ENCODE measurements around the gene E2F3.
"Not testable (repeated sequence)": the region's sequence is repeated elsewhere in the genome, so short reads cannot be mapped to it uniquely, and the experiment has no call there.

E2F3 gene

DNA sequence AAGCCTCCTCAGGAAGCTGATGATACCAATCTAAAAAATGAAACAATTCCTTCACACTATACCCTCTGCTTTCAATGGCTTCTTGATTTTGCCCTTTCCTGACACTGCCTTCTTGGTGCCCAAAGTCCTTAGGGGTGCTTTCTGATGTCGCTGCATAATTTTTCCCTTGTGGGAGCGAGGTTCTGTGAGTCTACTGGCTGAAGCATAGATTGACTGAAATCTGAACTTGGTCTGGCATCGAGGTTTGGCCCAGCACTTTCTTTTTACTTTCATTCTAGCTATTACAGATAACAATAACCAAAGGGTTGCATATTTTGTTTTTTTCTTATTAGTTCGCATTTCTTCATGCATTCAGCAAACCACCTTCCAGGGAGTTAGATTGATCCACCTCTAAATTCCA is 65.8 kb downstream of the E2F3 start:
- no peak for DNase-seq (ENCODE audit: low read depth)

DNA sequence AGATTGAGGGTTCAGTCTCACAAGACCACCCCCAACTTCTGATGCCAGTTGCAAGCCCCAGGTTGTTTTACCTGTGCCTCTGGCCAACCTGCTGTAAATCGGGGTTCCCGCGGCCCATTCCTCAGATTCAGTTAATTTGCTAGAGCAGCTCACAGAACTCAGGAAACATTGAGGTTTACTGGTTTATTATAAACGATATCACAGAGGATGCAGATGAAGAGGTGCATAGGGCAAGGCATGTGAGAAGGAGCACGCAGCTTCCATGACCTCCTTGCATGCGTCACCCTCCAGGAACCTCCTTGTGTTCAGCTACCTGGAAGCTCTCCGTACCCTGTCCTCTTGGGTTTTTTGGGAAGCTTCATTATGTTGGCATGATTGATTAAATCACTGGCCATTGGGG is 66.5 kb downstream of the E2F3 start:
- no peak for DNase-seq (ENCODE audit: low read depth)

DNA sequence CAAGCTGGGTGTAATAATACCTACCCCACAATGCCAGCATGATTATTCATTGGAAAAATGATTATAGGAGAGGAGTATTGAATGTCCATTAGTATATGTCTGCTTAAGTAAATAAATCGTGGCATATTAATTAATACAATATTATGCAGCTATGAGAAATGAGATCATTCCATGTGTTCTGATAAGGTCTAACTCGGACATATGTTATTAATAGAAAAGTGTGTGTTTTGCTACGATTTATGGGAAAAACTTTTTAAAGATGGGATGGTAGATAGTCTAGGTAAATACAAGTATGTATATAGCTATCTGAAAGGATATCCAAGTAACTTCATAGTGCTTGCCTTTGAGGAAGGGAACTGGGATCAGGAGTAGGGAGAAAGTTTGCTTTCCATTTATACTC is 71.1 kb downstream of the E2F3 start:
- no peak for DNase-seq (ENCODE audit: low read depth)

DNA sequence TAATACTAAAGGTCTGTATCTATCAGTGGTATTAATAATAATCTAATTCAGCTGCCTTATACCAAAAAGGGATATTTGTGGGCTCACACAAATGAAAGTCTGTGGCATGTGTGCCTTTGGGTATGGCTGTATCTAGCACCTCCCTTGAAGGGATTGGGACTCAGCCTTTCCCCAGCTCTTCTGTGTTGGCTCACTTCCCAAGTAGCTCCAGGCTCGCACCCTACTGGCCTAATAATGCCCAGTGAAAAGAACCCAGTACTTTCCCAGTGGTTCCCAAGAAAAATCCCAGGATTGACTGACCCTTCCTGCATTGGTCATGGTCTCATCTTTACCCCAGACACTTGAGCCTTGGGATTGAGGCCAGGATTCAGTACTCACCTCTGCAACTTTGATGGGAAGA is 71.8 kb downstream of the E2F3 start:
- DNase-seq (ENCODE audit: low read depth) = no peak

DNA sequence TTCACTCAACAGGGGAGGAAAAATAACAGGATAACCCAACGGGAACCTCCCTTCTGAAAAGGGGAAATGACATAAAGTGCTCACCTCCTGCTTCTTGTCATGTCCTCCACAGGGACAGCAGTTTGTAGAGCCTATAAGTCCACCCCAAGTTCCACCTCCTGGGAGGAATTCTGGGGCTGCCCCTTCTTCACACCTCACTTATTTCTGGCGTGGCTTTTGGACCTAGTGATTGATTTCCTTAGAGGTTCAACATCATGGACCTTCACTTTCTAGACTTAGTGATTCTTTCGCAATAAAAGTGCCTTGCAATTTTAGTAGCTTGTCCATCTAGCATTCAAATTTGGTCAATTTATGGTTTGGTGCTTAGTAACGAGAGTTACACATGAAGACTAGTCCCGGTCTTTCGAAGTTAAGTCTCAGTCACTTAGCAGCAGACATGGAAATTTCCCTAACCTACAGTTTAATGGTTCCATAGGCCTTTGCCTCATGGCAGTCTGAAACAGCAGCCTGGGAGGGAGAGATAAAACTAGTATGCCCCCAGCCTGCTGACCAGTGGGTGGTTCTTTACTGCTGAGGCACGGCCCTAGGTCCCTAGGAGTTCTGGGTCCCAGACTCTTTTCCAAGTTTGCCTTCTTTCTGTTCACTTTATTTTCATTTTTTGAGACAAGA is 73.3 kb downstream of the E2F3 start:
- no peak for DNase-seq (ENCODE audit: low read depth)

DNA sequence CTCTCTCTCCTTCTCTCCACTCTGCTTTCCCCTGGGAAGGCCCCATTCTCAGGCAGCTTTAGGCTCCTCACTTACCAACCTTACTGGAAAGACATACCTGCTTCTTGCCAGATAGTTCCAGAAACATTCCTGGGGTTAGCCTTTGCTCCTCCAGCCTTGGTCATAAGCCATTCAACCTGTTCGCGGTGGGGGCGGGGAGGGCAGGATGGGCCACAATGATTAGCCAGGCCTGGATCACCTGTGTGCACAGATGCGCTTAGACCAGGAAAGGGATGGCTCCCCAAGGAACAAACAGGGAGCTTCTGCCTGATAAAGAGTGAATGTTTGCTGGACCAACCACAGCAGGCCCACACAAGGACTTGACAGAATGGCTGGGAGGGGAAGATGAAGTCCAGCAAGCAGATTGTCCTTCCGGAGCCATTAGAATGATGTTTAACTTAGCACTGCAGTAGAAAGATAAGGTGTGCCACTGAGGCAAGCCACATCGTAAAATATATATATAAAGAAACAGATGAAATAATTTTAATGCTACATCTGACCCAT is 74.9 kb downstream of the E2F3 start:
- DNase-seq (ENCODE audit: low read depth) = no peak

DNA sequence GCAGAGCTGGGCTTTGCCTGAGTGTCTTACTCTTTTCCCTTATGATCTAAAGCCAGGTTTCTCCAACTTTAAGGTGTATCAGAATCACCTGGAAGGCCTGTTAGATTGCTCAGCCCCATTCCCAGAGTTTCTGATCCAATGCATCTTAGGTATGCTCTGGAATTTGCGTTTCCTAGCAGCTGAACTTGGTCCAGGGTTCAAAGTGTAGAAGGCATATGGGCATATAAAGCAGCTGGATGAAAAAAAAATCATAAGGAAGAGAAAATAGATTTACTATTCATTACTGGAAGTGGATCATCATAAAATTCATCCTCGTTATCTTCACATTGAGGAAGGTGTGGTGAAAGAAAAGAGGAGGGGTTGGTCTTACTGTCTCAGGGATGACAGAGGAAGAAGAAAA is 75.8 kb downstream of the E2F3 start:
- no peak for DNase-seq (ENCODE audit: low read depth)

DNA sequence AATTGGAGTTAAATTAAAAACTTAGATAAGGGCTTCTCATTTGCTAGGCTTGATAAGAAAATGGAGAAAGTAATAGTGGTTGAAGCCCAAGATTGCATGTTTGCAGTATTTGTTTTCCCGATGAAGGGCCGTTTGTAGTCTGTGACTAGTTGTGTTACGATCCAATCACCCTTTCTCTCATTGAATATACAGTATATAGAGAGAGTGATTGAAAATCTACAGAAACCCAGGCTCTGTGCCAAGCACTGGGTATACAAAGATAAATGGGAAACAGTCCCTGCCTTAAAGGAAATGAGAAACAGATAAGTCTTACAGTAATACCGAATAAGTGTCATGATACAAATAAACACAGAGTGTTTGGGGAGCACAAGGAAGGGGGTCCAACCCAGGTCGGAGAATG is 77.4 kb downstream of the E2F3 start:
- no peak for DNase-seq (ENCODE audit: low read depth)

DNA sequence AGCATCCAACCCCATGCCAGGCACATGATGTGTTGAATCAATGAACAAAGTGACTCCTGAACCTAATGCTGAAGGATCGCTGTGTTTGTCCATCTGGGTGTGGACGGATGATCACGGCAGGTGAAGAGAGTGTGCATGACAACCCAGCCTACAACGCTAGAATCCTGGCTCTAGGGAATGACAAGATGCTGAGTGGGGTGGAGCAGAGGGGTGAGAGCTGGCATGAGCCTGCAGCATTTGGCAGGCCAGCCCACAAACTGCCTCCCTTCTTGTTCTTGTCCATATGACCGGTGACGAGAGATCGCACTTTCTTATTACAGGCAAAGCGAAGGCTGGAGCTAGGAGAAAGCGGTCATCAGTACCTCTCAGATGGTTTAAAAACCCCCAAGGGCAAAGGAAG is 77.8 kb downstream of the E2F3 start:
- no peak for DNase-seq (ENCODE audit: low read depth)

DNA sequence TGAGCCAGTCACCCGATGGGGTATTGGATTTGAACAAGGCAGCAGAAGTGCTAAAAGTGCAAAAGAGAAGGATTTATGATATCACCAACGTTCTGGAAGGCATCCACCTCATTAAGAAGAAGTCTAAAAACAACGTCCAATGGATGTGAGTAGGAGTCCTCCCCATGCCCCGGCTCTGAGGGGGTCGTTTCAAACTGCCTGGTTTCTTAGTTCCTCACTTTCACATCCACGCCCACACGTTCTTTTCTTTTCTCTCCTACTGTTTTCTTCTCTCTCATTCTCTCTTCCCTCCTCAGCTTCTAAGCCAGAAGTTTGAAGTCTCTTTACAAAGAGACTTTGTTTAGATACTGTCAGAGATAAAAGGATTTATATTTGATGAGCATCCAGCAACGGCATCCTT is 79.6 kb downstream of the E2F3 start:
- DNase-seq (ENCODE audit: low read depth) = no peak

DNA sequence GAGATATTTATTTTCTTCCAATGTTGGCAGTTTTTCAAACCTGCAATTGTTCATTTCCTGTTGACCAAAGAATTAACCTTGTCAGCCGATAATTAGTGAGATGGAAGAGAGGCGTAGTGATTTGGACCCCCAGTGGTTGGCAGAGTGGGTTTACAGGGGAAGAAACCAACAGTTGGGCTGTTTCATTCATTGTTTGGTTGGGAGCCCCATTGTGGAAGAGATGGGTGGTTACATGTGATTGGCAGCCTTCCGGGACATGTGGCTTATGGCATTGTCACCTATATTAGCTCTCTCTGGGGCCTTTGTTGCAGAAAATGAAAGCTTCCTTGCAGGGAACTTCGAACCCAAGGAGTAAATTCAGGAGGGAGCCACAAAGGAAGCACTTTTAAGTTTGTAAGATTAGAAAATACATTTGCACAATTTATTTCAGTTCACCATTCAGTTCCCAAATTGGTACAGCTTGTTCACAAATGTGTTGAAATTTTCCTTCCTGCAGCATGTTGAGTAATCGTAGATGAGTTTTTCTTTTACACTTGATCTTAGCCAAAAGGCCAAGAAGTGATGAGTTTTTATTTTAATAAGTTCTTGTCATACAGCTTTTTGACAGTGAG is 82.3 kb downstream of the E2F3 start:
- no peak for DNase-seq (ENCODE audit: low read depth)

DNA sequence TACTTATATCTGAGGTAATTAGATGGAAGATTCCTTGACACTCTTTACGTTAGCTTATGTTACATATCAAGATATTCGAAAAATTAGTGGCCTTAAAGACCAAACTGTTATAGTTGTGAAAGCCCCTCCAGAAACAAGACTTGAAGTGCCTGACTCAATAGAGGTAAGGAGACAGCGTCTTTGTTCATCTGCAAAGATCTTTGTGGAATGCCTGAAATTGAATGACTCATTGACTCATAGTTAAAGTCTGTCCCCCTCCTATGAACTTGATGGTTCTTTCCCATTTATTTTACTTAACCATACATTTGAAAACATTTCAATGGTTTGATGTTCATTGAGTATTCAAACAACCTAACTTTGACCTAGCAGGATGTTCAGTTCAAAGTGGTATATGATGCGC is 85.0 kb downstream of the E2F3 start:
- DNase-seq (ENCODE audit: low read depth) = no peak

DNA sequence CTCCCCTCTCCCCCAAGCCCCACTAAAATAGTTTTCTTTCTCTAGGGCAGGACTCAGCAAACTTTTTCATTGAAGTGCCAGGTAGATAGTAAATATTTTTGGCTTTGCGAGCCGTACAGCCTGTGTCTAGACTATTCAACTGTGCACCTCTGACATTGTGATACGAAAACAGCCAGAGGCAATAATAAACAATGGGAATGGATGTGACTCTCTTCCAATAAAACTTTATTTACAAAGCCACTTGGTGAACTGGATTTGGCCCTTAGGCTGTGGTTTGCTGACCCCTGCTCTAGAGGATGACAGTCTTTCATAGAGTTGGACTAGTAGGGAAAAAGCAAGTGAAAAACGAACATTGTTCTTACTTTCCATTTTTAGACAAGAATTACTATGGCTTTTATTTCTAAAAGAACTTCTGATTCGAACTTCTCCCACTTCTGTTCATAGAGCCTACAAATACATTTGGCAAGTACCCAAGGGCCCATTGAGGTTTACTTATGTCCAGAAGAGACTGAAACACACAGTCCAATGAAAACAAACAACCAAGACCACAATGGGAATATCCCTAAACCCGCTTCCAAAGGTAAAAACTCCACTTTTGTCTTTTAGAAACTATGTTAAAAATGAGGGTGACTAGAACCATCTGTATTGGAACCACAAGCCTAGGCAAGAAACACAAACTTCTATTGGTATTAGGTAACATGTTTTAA is 86.1 kb downstream of the E2F3 start:
- no peak for DNase-seq (ENCODE audit: low read depth)

DNA sequence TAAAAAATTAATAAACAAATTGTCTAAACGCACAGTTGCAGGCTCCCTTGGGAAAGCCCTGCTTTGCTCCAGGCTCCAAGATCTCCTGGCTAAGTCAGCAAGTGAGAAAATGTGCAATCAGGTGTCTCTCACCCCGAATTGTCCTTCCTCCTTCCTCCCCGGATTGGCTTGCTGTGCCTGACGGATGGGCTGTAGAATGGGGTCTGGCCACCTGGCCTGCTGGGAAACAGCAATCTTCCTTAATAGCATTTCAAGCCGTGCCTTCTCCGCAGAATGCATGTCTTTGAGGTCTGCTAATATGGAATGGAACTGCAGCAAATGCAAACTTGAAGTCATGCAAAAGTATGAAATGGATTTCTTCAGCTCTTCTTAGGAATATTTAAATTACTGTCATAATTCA is 88.9 kb downstream of the E2F3 start:
- no peak for DNase-seq (ENCODE audit: low read depth)

DNA sequence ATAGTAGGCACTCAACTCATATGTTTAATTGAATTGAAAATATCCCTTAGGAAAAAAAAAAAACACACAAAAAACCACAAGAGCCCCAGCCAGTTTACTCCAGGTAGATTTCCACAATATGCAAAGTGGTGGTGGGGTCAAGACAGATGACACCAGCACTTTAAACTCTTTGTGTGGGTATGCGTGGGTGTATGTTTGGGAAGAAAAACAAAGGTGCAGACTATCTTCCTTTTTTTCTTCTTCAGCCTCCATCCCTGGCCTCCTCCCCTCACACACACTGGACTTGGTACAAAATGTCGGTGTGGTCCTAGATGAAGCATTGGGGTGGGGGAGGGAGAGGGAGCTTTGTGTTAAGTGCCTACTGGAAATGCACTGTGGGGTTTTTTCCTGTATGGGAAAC is 90.4 kb downstream of the E2F3 start:
- no peak for DNase-seq (ENCODE audit: low read depth)

DNA sequence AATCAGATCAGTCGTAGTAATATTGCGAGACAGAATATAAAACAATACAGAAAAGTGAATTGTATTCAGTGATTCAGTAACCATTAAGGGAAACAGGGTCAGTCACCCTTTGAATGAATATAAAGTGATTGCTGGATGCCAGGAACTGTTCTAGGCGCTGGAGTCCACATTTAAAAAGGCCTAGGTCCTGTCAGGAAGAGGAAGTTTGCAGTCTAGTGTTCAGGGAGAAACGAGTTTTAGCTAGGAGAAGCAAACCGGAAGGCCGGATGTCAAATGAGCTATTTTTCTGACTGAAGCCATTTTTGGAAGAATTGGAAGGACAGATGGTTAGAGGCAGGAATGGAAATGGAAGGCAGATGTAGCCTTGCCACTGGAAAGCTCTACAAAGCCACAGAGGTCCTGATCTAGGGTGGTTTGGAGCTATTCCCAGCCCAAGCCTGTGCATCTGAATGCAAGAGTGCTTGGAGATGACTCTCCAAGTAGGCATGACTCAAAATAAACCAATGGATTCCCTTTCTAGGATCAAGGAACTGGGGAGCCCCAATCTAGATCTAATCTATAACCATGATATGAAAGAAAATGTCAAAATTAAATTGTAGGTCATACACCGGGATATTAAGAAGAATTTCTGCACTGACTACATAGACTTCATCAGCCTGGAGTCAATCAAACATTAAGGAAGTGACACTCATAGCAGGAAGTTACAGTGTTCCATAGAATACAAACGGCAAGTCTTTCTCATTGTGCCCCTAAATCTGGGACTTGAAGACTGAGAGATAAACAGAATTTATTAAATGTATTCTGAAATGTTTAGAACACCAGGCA is 95.7 kb downstream of the E2F3 start:
- no peak for DNase-seq (ENCODE audit: low read depth)

DNA sequence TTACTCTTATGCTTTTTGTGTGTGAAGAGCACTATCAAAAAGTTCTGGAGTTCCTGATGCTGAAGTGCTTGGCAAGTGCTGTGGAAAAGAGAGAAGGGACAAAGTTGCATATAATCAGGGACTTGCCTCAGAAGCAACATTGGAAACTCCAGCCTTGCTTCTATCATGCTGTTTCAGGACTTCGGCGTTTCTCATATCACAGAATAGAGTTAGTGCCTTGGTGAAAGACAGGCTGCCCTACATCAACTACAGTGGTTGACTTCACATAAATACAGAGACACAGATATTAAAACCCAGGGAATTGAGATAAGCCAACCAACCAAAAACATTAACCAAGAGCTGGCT is 96.3 kb downstream of the E2F3 start:
- DNase-seq (ENCODE audit: low read depth) = no peak

DNA sequence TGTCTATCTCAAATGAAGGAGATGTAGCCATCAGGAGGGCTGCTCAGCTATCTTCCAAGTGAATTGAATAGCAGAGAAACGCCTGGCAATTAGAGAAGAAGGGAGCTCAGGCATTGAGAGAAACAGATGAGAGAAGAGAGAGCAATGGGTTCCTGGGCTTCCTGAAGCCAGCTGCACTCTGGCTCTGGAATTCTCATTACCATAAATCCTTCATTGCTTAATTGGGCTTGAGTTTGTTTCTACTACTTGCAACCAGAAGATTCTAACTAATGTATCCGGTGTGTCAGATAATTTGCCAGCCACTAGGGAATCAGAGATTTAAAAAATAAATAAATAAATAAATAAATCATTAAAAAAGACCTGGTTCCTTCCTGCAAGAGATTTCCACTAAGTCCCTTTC is 107.5 kb downstream of the E2F3 start:
- no peak for DNase-seq (ENCODE audit: low read depth)

DNA sequence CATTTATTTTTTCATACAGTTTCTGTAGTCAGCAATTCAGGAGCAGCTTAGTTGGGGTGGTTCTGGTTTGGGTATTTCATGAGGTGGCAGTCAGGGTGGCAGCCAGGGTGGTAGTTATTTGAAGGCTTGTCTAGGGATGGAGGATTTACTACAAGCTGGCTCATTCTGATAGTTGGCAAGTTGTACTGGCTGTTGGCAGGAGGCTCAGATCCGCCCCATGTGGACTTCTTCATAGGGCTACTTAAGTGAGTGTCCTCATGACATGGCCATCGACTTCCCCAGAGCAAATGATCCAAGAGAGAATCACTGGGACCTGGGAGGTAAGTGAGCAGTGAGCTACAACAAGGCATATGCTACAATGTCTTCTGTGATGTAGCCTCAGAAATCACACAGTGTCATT is 110.2 kb downstream of the E2F3 start:
- DNase-seq (ENCODE audit: low read depth) = no peak

DNA sequence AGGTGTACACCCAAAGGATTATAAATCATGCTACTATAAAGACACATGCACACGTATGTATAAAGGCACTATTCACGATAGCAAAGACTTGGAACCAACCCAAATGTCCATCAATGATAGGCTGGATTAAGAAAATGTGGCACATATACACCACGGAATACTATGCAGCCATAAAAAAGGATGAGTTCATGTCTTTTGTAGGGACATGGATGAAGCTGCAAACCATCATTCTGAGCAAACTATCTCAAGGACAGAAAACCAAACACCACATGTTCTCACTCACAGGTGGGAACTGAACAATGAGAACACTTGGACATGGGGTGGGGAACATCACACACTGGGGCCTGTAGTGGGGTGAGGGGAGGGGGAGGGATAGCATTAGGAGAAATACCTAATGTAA is 123.5 kb downstream of the E2F3 start:
- DNase-seq (ENCODE audit: low read depth) = not testable (repeated sequence)

DNA sequence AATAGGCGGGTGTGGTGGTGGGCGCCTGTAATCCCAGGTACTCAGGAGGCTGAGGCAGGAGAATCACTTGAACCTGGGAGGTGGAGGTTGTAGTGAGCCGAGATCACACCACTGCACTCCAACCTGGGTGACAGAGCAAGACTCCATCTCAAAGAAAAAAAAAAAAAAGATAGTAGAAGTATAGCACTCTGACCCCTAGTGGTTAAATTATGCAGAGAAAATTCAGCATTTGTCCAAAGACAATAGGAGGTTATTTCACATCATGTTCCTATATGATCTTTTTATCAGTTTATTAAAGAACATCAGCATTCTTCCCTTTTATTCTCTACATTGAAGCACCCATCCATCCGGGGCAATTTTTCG is 127.4 kb downstream of the E2F3 start:
- DNase-seq (ENCODE audit: low read depth) = not testable (repeated sequence)

DNA sequence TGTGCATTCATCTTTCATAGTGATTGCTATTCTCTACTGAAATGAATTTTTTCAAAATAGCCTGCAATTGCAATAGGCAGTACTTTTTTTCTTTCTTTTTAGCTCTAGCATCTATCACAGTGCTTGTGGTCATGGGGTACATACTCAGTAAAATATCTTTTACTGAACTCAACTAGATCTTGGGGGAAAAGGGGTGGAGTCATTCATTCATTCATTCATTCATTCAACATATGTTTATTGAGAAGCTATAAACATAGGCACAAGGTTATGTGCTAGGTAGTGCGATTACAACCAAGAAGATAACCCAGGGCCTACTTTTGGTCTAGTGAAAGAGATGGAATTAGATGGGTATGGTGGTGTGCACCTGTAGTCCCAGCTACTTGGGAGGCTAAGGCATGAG is 131.2 kb downstream of the E2F3 start:
- no peak for DNase-seq (ENCODE audit: low read depth)

Measured in stimulated activated CD8-positive, alpha-beta memory T cell treated with anti-CD3 and anti-CD28 coated beads, Interleukin-15, amount 100 ng/mL, for 24 hours (primary cell).